ENCODE data around the gene ZNF800.

Gene ZNF800

GRCh38 chr7:127392182-127392565 lies 334 bp downstream of the ZNF800 start:
- intact Hi-C loops (cut with DNase I) = loop anchor here (5.0 kb wide), 2 partner anchors 45 to 195 kb away; partner anchors contain the start of genes ARF5 and GCC1
- peak in 40 of 42 donors; percentile 20 to 81 (median 59) for DNase-seq

DNA sequence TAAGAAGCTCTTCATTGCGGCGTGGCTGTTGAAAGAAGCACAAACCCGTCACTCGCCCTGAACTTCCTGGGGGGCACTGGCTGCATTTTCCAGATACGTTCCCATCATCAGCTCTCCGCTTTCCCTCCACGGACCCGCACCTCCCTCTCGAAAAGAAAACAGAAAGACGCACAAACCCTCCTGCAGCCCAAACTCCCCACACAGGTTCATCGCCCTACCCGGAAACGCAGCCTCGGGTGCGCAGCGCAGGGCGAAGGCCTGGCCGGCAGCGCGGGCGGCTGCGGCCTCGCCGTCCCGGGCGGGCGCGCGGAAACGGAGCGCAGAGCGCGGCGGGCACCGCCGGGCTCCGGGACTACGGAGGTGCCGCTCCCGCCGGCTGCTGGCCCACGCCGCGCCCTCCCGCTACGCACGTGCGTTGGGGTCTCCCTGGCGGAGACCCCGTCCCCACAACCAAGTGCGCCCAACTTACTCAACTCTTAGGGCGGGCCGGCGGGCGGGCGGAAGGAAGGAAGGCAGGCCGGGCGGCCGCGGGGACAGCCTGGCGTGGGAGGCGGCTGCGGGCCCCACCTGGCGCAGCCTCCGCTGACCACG lies 822 bp downstream of the ZNF800 start:
- DNase-seq = peak in 22 of 42 donors; percentile 2 to 45 (median 22)
- intact Hi-C loops (cut with DNase I) = loop anchor here (5.0 kb wide), 2 partner anchors 44 to 196 kb away; partner anchors contain the start of genes ARF5 and GCC1

- intact Hi-C loops (cut with DNase I) = loop anchor here (5.0 kb wide), 2 partner anchors 44 to 196 kb away; partner anchors contain the start of genes ARF5 and GCC1
These were observed 1.5 kb downstream of the ZNF800 start for GRCh38 chr7:127390817-127391590.

DNA sequence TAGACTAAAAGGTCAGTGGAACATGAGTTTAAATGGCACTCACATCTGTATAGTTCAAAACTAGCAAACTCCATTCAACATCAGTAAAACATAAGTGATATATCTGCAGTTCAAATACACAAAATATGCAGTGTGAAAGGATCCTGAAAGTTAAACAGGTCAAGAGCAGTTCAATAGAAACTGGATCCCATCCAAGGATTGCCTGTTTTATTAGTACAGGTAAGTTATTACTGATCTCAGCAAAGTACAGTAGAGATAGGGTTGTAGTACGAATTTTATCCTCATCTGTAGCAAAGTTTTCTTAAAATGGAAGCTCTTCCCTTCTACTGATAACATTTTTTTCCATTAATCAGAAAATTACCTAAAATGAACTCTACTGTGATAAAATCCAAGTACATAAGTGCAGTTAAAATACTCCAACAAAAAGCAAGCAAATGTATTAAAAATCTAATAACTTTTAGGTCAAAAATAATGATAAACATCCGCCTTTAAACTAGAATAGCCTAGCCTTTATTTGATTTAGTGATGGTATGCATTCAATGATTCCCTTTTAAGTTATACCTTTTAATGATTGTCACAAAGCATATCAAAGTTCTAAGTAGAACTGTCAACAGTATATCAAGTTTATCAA lies 2.2 kb downstream of the ZNF800 start:
- intact Hi-C loops (cut with DNase I) = loop anchor here (5.0 kb wide), 2 partner anchors 43 to 197 kb away; partner anchors contain the start of genes ARF5 and GCC1
- DNase-seq = no peak

More at GRCh38 chr7:127390817-127391590, 1.5 kb downstream of the ZNF800 start:
- no peak for DNase-seq

DNA sequence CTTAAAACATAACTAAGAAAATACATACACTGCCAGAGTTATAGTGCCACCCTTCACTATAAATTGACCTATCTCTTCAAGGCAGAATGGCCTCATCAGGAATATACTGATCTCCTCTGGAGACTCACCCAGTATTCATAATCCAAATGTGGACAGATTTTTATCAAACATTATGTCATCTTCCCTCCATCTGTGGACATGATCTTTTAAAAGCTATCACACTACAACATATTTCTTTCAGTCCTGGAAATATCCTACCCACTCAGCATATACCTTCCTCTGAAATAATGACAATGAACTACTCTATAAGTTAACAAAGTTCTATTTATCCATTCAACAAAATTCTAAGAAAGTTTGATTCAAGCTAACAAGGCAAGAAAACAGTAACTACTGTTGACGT lies 3.2 kb downstream of the ZNF800 start:
- DNase-seq = no peak
- intact Hi-C loops (cut with DNase I) = no loop called here

DNA sequence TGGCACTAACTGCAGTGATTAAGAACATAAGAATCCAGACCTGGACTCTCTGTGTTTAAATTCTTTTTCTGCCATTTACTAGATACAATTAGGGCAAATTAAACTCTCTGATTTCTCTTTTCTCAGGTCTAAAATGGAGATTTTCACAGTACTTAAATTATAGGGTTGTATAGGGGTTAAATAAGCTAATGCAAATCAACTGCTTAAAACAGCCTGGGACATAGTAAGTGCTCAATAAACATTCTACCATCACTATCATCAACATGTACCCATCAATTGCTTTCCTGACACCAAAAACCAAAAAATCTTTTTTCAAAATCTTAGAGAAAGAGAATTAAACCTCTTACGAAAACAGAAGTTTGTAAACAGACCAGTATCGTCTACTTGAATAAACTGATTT lies 4.5 kb downstream of the ZNF800 start:
- intact Hi-C loops (cut with DNase I) = no loop called here
- DNase-seq = no peak

- intact Hi-C loops (cut with DNase I) = no loop called here
- DNase-seq = no peak
These were observed 9.2 kb downstream of the ZNF800 start for GRCh38 chr7:127383123-127383835.

DNA sequence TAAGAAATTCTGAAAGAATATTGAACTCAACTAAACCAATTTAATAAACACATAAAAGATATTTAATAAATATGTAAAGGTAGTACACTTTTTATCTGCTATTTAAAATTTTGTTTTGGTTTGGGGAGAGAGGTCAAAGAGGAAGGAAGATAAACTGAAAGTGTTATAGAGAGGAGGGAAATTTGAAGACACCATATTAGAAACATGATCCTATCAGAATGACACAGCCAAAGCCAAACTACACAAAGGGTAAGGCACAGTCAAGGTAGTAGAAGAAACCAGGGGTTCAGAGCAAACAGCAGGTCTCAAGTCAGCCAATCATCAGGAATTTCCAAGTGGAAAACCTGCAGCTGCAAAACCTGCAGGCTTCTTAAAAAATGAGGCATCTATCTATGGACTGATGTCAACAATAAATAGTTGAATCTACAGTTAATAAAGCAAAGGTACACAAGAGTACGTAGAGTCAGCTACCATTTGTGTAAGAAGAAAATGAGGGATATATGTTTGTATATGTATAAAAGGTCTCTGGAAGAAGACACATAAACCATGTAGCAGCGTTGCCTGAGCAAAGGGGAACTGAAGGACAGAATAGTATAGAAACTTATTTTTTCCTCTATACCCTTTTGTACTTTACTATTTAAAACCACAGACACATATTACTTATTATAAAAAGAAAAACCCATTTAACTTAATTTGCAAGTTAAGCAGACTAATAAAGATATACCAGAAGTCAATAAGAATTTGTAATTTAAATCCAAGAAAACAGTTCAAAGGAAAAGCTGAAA lies 10.0 kb downstream of the ZNF800 start:
- DNase-seq = no peak
- intact Hi-C loops (cut with DNase I) = no loop called here

GRCh38 chr7:127380479-127380878 lies 12.0 kb downstream of the ZNF800 start:
- intact Hi-C loops (cut with DNase I) = no loop called here
- no peak for DNase-seq

DNA sequence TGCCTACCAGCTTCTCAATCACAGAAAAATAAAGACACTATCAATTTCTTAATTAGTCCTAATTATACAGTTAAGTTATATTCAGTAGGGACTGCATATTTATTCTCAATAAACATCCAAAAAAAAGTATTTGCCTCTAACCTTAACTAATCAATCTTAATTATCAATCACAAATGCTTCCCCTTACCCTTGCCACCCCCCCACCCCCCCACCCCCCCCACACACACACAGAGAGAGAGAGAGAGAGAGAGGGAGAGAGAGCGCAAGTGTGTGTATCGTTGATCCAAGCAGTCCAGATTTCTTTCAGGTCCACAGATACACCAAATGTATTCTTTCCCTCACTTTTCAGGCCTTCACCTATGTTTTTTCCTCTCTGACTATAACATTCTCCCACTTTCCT lies 12.9 kb downstream of the ZNF800 start:
- no peak for DNase-seq
- intact Hi-C loops (cut with DNase I) = no loop called here

DNA sequence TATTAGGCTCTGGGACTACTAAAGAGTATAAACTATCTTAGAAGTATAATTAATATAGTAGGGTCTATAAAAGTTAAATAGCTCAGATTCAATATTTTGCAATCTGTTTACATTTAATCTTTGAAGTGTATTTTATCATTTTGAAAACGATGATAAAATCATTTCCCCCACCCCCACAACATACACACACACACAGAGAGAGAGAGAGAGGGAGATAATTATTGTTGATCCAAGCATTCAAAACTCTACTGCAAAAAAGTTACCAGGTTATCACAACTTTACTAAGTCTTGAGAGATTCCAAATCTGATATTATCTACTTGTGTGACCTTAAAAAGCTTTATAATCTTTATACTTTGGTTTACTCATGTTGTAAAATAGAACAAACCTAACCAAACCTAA lies 14.0 kb downstream of the ZNF800 start:
- DNase-seq = no peak
- intact Hi-C loops (cut with DNase I) = no loop called here

- DNase-seq = no peak
- intact Hi-C loops (cut with DNase I) = no loop called here
These were observed 15.1 kb downstream of the ZNF800 start for GRCh38 chr7:127377425-127377824.

GRCh38 chr7:127375631-127376030 lies 16.9 kb downstream of the ZNF800 start:
- no peak for DNase-seq
- intact Hi-C loops (cut with DNase I) = no loop called here

- no peak for DNase-seq
- intact Hi-C loops (cut with DNase I) = no loop called here
These were observed 24.8 kb downstream of the ZNF800 start for GRCh38 chr7:127367679-127368078.

- DNase-seq = no peak
- intact Hi-C loops (cut with DNase I) = no loop called here
These were observed 25.8 kb downstream of the ZNF800 start for GRCh38 chr7:127366680-127367079.

DNA sequence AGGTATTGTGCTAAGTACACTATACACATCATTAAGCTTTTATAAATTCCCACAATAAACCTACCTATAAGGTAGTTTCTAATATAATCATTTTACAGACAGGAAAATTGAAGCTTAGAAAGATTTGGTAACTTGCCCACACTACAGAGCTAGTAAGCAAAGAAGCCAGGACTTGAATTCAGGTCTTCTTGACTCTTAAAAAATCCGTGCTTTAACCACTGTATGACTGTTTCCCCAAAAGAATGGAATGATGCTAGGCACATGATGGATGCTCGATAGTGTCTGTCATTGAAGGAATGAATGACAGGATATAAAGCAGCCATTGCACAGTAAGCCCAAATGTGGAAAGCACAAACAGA lies 26.6 kb downstream of the ZNF800 start:
- intact Hi-C loops (cut with DNase I) = no loop called here
- DNase-seq = no peak

DNA sequence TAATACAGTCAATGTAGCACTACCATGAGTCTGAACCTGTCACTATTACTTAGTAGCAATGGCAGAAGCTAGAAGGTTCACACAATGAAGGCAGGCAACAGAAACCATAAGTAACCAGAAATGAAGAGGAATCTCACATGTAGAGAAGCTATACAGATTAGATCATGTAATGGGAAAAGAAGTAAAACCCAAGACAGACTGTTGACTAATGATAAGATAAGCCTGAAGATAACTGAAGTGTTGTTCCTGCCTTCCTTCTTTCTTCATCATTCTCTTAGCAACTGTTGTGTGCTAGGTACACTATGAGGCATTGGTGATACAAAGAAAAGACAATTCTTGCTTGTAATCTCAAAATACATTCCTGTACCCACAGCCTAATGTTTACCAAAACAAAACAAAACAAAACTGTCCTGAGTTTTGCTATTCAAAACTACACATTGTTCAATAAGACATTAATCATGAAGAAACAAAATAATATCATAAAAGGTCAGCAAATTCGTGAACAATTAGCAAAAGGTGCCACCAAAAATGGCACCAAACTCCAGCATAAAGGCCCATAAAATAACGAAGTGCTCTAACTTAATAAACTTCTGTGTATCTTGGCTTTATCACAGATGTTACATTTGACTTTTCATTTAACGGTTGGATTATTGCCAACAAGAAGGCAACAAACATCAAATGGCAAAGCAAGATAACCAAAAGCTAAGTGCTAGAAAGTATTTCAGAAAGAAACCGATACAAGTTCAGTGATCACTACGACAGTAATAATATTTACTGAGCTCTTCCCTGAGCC lies 27.1 kb downstream of the ZNF800 start:
- intact Hi-C loops (cut with DNase I) = no loop called here
- no peak for DNase-seq

Measured in head of caudate nucleus (tissue), 42 donors.